Left renal cortex interstitium (tissue), 4 donors: Measurements from ENCODE around the gene C5orf52. TPM values are rescaled to one million over a fixed set of nuclear protein-coding genes. Genes with fewer than 3 reads are reported as not detected.

ENCODE experiments used
- DNase-seq, 4 donors: peaks; one replicate each; pipeline ENCODE4 v3.0.0-alpha.2; 2013; ENCODE audit warnings: low read depth in 4 of 4, low spot score in 2 of 4, missing footprints in 1 of 4
- polyA plus RNA-seq, 4 donors: library from polyadenylated mRNA; unstranded; fragments of 120-200 nt; gene quantifications; one replicate each; pipeline ENCODE4 v1.2.1, GENCODE V29; 2013; ENCODE audit not compliant: insufficient read length in 4 of 4

The C5orf52 gene
- not detected for polyA plus RNA-seq

- peak in 3 of 4 donors; percentile 19 to 36 (median 23) for DNase-seq
These were observed at the start of gene C5orf52 for GRCh38 chr5:157670662-157671591. Gene C5orf52, plus strand, starts transcription at chr5:157671533. Its CDS starts 82 bp downstream, at chr5:157671615.

GRCh38 chr5:157624144-157624543 is 47.2 kb upstream of the C5orf52 start:
- DNase-seq = no peak

GRCh38 chr5:157626831-157627230 is 44.5 kb upstream of the C5orf52 start:
- DNase-seq = no peak

GRCh38 chr5:157630341-157630740 is 41.0 kb upstream of the C5orf52 start:
- no peak for DNase-seq

GRCh38 chr5:157640406-157641066 is 30.8 kb upstream of the C5orf52 start:
- DNase-seq = no peak

- no peak for DNase-seq
These were observed 22.9 kb upstream of the C5orf52 start for GRCh38 chr5:157648275-157648990.

GRCh38 chr5:157649101-157649500 is 22.2 kb upstream of the C5orf52 start:
- no peak for DNase-seq

GRCh38 chr5:157650991-157651611 is 20.2 kb upstream of the C5orf52 start:
- DNase-seq = no peak

- peak in 2 of 4 donors; percentile 32 to 53 for DNase-seq
These were observed 19.5 kb upstream of the C5orf52 start for GRCh38 chr5:157651623-157652376.

- no peak for DNase-seq
These were observed 19.0 kb upstream of the C5orf52 start, which contains the start of gene SOX30 for GRCh38 chr5:157652377-157652692. Gene SOX30, minus strand, starts transcription at chr5:157652438. Its CDS starts 360 bp downstream, at chr5:157652078.

- DNase-seq = no peak
These were observed 13.8 kb upstream of the C5orf52 start for GRCh38 chr5:157657516-157657915.

- DNase-seq = no peak
These were observed 12.4 kb upstream of the C5orf52 start for GRCh38 chr5:157658893-157659292.

GRCh38 chr5:157659868-157660660 is 11.3 kb upstream of the C5orf52 start:
- peak in 1 of 4 donors; percentile 40 for DNase-seq

GRCh38 chr5:157665467-157666070 is 5.8 kb upstream of the C5orf52 start:
- no peak for DNase-seq

- DNase-seq = no peak
These were observed 3.0 kb upstream of the C5orf52 start for GRCh38 chr5:157668356-157668755.

GRCh38 chr5:157669701-157670097 is 1.6 kb upstream of the C5orf52 start:
- DNase-seq = no peak

- no peak for DNase-seq
These were observed 428 bp downstream of the C5orf52 start for GRCh38 chr5:157671592-157672330.

- no peak for DNase-seq
These were observed 1.6 kb downstream of the C5orf52 start for GRCh38 chr5:157672976-157673375.
